GM18870 (cell line): ENCODE results near the gene CAPN15.

Experiments
- ATAC-seq: cut with Tn5 transposase; IDR thresholded peaks from one replicate; pipeline ENCODE4 v1.9.1; 2021; ENCODE audit warnings: moderate library complexity; ENCODE audit not compliant: unreplicated experiment

The CAPN15 gene

DNA sequence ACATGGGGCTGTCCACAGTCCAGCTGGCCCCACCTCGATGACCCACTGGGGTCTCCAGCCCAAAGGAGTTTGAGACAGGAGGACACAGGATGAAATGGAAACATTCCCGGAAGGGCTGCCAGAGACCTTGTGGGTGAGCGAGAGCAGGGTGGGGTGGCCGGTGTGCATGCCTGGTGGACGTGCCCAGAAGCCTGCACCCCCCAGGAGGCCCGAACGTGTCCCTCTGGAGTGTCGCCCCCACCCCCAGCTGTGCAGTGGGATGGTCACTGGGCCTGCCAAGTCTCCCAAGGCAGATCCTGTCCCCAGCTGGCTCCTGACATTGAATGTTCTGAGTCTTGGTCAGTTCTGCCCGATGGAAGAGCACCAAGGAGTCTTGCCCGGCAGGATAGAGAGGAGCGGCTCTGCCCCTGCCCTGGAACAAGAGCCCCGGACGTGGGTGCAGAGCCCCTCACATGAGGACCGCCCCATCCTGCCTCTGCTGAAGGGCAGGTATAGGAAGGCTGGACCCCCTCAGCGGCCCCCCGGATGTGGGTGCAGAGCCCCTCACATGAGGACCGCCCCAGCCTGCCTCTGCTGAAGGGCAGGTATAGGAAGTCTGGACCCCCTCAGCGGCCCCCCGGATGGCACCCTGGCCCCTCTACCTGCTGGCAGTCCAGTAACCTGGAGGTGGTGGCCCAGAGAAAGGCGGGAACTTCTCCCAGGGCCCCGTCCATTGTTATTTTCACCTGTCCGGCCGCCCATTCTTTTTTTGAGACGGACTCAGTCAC is 3.1 kb upstream of the CAPN15 start:
- no peak for ATAC-seq

DNA sequence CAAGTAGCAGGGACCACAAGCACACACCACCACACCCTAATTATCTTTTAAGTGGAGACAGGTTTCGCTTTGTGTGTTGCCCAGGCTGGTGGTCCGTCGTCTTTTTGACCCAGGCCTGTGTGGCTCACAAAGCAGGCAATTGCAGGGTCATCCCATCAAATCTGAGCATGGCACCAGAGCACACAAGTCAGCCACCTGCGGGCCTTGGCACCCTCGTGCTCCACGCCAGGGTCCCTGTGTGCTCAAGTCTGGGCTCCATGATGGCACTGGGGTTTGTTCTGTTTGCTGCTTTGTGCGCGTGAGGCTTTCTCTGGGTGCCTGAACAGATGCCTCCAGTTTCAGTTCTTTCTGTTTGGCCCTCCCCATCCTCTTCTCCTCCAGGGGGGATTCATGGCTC is 2.4 kb upstream of the CAPN15 start:
- ATAC-seq = no peak

DNA sequence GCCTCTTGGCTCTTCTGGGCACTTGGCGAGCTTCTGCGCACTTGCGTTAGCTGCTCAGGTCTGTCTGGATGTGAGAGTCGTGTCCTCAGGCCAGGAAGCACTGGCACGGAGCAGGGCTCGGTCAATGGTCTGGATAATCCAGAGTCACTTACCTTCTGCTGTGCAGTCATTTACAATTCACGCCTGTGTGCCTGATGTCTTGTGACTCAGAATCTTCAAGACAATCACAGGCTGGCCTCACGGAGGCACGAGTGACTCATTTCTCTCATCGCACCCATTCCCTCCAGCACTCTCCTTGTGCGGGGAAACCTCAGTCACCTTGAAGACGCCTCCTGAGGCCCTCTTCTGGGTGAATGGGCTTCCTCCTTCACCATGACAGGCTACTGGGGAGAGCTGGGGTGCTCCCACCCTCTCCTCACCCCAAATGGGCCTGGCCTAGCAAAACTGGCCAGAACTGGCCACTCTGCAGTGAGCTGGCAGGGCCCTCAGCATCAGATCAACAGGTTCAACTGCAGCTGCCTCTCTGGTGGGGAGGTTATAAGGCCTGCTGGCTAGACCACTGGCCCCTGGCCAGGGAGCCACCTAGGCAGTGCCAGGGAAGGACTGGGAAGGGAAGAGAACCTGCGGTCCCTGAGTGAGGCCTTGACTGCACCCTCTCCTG is 1.9 kb upstream of the CAPN15 start:
- no peak for ATAC-seq

DNA sequence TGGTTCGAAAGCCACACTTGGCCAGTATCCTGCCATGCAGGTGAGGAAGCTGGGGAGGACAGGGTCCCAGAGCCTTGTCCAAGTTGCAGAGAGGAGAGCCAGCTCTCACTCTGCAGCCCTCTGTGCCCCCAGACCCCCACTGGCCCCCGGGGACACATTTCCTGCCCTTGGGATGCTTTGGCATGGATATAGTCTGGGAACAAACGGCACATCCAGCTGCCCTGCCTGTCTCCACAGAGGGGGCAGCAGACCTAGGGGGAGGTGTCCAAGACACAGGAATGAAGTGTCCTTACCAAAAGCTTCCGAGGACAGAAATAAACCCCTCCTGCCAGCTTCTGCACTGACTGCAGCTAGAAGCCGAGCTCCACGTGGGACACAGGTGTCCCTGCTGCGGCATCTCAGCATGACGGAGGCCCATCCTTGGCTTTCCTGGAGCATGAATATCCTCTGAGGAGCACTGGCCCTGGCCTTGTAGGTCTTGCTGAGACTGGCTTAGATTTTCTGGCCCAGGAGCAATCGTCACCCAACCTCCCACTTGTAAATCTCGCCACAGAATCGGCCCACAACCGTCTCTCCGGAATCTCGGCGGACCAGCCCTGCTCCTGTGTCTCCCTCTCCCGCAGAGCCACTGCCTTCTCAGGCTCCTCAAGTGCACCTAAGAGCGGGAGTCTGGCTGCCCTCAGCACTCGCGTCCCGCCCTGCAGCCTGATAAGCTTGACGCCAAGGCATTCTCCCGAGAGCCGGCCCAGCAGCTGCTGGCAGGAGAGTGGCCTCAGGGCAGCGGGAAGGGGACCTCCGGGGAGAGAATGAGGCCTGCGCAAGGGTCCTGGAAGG is 1.1 kb upstream of the CAPN15 start:
- ATAC-seq = no peak

DNA sequence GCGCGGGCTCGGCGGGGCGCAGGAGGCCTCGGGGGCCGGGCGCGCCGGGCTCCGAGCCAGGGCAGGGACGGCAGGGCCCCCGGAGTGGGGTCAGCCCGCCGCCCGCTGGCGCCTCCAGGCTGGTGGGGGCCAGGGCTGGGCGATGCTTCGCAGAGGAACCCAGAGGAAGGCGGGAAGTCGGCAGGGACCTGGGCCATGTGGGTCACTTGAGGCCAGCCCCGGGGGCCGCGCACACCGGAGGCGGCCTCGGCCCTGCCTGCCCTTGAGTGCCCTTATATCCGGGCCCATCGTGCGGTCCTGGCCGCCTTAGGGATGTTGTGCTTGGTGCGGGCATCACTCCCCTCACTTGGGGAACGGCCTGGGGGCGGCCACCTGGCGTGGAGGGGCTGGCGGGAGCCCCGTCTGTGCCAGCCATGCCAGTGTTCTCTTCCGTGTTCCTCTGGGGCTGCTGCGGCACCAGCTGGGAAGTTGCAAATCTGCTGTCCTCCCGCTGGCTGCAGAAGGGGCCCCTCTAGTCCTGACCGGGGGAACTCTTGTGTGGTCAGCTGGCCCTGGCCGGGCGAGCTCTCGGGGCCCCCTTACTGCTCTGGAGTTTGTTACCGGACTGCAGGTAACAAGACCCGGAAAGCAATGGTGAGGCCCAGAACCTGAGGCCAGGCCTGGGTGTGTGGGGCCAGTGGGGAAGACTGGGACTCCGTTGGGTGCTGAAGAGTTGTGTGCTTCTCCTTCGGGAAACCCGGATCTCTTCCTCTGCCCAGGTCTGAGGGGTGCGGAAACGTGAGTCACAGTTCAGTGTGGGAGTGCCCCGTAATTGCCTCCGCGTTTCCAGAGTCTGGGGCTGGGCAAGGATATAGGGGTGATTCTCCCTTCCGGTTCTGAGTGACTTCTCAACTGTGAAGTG is 849 bp downstream of the CAPN15 start:
- ATAC-seq = no peak

DNA sequence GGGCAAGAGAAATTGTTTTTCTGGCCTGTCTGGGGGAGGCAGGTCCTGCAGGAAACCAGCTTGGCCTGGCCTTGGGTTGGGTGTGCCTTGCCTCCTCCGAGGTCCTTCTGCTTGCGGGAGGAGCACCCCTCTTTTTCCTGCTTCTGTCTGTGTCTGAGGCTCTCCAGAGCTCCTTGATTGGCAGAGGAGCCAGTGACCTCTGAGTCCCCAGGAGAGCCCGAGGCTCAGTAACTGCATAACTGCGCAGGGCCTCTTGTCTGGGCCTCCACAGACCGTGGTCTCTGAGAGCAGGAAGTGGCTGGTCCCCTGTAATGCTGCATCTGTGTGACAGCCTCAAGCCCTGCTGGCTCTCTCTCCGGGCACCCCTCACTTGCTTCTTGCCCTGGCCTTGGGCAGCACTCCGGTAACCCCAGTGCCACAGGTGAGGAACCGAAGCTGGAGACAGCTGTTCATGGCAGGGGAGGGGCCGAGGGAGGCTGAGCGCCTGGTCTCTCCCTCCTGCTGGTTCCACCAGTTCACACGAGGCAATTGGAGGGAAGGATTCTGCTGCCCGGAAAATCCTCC is 1.6 kb downstream of the CAPN15 start:
- ATAC-seq = no peak

DNA sequence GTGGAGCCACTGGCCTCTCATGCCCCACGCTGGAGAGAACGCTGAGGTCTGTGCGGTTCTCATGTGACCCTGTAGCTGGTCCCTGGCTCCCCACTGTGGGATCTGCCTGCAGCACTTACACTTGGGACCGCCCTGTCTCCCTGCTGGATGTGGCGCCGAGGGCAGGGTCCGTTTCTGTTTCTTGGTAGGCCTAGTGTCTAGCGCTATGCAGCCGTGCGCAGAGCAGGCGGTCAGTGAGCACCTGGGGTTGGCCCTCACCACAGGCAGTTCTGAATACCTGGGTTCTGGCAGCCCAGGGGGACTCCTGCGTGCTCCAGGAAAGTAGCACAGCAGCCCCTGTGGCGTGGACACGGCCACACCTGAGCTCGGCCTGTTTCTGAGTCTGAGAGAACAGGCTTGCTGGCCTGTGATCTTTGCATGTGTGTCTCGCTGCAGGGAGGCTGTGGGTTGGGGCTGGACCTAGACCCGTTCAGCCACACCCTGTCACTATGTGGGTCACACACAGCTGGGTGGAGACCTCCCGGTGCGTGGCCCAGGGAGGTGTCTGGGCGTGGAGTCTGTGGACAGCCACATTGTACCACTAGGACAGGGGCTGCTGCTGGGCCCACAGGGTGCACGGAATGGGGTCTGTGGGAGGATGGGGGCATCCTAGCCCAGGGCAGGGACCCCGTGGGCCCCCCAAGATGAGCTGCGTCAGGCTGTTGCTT is 2.8 kb downstream of the CAPN15 start:
- ATAC-seq = no peak

DNA sequence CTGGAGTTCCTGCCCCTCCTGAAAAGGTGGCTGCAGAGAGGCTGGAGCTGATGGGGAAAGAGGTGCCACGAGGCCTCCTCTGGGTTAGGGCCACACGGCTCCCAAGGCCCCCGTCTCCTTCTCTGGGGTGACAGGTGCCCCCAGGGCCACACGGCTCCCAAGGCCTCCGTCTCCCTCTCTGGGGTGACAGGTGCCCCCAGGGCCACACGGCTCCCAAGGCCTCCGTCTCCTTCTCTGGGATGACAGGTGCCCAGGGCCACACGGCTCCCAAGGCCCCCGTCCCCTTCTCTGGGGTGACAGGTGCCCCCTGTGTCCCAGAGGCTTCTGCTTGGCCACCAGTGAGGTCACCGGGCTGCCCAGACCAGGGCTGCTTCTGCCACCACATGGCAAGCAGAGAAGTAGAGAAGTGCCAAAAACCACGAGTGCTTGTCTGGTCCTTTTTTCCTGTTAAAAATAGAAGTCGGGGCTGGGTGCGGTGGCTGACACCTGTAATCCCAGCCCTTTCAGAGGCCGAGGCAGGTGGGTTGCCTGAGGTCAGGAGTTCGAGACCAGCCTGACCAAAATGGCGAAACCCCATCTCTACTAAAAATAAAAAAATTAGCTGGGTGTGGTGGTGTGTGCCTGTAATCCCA is 4.1 kb downstream of the CAPN15 start:
- no peak for ATAC-seq

DNA sequence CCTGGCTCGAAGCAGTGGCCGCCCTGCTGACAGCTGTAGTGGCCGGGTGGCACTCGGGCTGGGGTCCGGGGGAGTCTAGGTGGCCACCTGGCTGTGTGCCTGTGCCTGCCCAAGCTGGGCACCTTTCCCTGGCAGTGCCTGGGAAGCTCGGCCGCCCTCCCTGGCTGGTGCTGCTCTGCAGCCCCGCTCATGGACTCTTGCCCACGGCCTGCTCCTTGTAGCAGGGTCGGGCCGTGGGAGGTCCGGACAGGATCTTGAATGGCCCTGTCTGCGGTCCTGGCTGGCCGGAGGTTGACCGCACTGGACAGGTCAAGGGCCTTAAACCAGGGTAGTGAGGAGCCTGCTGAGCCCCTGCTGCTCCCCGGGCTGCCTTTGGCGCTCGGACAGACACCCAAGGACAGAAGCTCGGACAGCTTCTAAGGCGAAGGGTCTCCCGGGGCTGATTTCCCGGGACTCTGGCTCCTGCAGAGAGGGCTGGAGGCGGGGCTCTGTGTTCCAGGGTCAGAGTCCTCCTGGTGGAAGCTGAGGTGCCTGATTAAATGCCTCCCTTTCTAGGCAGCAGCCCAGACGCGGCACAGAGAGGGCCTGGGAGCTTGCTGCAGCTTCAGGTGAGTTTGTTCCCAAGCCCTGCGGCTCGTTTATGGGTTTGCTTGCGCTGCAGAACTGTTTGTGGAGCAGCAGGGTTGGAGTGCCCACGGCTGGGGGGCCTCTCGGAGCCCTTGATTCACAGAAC is 6.0 kb downstream of the CAPN15 start:
- no peak for ATAC-seq

DNA sequence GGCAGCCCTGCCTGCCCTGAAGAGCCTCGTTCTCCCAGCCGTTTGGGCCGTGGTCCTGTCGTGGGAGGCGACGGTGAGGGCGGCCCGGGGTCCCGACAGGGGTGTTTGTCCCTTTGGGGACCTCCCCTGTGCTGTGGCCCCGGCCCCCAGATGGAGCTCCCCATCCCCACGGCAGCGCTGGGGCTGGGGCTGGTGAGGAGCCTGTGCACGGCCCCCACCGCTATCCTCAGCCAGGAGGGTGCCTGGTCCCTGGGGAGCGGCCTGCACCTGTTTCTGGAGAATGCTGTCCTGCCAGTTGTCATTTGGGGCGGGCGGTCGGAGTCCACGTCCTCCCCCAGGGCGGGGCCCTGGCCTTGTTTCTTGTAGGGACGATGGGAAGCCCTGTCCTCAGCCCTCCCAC is 6.6 kb downstream of the CAPN15 start:
- ATAC-seq = no peak

DNA sequence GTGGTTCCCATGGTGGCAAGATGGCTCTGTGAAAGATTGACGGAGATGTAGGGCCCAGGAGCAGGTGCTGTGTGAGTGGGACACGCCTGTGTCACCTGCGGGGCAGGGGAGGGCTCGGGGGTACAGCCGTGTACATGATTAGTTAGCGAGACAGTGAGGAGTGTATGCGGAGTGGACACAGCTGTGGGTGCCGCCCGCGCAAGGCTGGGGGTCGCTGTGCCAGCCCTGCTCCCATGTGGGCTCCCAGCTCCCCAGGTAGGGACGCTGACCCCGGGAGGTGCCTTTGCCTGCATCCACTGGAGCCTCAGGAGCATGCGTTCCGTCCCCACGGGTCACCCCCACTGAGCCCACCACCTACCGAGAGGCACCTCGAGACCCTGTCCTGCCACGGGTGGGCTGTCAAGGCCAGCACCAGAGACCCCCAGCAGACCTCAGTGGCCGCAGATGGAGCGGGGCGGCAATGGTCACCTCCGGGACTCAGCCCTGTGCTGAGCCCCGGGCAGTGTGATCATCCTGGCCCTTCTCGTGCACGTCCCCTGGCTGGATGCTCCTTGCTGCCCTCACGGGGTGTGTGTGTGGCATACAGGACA is 7.4 kb downstream of the CAPN15 start:
- ATAC-seq = no peak

DNA sequence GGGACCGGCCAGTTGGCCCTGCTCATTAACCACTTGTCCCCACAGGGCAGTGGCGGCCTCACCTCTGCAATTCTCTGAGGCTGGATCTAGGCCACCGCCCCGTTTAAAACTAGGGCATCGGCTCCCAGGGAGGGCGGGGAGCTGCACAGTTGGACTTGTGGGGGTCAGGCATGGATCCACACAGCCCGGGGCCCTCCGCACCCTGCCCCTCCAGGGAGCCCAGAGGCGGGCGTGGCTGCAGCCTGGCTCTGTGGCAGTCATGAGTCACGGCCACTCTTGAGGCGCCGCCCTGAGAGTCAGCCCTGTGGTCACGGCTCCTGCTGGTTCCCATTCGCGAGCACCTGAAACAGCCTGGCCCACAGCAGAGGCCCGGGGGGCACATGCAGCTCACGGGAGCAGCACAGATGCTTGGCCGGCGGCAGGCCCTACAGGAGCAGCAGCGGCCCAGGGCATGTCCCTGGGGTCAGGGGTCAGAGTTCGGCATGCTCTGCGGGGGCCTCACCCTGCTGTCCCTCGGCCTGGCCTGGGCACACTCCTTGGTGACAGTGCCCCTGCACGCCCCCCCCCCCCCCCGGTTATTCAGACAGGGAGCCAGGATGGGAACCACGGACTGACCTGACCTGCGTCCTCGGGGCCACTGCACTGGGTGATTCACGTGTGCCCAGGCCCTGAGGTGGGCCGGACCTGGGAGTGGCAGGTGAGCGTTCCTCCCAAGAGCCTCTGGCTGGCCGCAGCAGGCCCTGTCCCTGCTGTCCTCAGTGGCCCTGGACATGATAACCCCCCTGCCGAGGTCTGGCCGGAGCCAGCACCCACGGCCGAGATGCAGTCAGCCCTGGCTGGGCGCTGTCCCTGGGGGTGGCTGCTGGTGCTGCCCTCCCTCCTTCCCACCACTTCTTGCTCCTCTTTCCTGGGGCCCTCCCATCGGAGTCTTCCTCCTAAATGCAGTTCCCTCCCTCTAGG is 8.2 kb downstream of the CAPN15 start:
- no peak for ATAC-seq

DNA sequence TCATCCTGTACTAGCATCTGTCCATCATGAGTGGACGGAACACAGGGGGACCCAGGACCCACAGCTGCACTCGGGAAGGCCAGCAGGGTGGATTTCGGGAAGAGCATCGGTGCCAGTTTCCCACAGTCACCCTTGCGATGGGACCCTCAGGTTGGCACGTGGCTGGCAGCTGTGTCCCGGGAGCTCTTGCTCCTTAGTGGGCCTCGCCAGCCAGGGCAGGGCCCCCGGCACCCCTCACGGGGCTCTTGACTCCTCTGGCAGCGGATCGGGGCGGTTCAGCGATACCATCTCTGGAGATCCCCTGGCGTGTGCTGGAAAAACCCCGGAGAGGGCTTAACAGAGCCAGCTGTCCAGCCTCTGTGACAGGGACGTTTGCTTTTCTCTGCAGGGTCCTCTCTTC is 9.2 kb downstream of the CAPN15 start:
- no peak for ATAC-seq

DNA sequence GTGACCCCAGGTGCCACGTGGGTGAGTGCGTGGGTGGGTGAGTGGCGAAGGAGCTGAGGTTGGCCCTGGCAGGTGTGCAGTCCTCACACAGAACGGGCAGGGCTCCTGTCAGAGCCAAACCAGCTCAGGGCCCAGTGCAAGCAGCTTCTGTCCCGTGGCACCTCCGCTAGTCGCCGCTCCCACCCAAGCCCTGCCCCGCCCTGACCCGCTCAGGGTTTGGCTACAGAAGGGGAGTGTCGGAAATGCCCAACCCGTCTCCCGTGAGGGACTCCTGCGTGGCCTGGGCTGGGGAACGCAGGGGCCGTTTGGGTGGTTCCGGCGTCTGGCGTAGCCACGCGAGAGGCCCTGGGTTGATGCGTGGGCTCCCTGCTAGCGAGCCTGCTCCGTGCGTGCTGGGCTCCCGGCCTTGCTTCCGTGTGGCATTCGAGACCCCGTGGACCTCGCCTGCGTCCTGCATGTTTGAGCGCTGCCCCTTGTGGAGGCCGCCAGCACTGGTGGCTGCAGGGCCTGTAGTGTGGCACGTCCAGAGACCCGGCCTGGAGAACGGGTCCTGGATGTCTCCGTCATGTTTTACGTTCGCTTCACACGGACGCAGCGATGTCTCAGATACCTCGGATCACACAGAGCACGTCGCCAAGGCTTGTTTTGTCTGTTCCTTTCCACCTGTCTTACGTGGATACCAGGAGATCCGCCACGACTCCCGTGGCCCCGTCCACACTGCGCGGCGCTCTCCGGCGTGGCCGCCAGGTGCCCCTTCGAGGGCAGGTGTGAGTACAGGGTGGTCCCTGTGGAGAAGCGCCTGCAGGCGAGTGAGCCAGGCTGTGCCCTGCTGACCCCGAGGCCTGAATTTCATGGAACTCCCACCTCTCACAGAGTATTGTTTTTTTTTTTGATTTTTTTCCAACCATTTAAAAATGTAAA is 10.2 kb downstream of the CAPN15 start:
- no peak for ATAC-seq

DNA sequence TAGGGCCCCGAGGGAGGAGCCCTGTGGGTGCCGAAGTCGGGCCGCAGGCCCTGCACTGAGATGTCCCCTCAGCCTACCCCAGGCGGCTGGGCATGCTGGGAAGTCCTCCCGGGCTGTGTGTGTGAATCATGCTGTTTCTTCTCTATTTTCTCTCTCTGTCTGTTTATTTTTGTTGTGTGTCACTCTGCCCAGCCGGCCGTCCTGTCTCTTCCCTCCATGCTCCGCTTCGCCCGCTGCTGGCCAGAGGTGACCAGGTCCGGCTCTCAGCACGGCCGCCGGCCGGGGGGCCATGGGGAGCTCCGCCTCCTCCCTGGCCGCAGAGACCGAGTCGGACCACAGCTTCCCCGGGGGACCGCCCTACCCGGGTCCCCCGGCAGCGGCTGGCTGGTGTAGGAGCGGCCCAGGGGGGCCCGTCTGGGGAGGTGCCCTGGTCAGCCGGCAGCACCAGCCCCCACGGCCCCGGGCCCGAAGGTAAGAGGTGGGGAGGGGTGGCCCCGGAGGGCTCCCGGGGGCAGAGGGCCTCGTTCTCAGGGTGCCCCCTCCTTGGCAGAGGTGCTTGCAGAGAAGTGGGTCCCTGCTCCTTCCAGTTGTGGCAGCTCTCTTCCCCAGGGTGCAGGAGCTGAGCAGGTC is 12.5 kb downstream of the CAPN15 start:
- no peak for ATAC-seq
